ENCODE results near the gene PSMD13.

The PSMD13 gene

GRCh38 chr11:270451-271318, 33.9 kb downstream of the PSMD13 start:
- no peak for DNase-seq (ENCODE audit: low read depth in 2 of 3, low spot score in 1 of 3)

DNA sequence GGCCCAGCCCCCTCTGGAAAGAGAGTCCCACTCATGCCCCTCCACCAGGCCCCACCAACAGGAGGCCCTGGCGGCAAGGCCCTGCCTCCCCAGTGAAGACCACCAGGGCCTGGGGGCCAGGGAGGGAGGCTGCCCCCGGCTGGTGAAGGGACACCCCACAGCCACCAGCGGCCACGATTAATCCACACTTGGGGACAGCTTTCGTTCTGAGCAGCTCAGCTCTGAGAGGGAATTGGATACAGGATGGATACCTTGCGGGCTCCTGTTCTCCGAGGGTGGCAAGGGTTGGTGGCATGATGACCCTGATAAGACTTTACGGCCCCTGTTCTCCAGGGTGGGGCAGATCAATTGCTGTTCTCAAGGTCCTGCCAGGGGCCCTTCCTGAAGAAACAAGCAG, 34.5 kb downstream of the PSMD13 start:
- no peak for DNase-seq (ENCODE audit: low read depth in 2 of 3, low spot score in 1 of 3)

- DNase-seq (ENCODE audit: low read depth in 2 of 3, low spot score in 1 of 3), result no peak
Observed at GRCh38 chr11:272195-272930, 35.6 kb downstream of the PSMD13 start.

GRCh38 chr11:272931-273198, 36.1 kb downstream of the PSMD13 start:
- DNase-seq (ENCODE audit: low read depth in 2 of 3, low spot score in 1 of 3), result no peak

DNA sequence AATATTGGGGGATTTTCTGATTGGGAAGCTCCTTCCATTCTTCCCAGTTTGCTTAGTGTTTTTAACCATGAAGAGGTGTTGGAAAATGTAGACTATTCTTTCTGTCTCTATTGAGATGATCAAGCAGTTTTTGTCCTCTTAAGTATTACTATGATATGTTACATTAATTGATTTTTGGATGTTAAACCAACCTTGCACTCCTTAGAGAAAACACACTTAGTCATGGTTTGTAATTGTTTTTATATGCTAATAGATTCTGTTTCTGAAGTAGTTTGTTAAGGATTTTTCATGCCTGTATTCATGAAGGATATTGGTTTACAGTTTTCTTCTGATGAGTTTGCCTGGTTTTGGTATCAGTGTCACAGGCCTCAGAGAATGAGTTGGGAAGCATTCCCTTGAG, 39.4 kb downstream of the PSMD13 start:
- DNase-seq (ENCODE audit: low read depth in 2 of 3, low spot score in 1 of 3), result no peak

DNA sequence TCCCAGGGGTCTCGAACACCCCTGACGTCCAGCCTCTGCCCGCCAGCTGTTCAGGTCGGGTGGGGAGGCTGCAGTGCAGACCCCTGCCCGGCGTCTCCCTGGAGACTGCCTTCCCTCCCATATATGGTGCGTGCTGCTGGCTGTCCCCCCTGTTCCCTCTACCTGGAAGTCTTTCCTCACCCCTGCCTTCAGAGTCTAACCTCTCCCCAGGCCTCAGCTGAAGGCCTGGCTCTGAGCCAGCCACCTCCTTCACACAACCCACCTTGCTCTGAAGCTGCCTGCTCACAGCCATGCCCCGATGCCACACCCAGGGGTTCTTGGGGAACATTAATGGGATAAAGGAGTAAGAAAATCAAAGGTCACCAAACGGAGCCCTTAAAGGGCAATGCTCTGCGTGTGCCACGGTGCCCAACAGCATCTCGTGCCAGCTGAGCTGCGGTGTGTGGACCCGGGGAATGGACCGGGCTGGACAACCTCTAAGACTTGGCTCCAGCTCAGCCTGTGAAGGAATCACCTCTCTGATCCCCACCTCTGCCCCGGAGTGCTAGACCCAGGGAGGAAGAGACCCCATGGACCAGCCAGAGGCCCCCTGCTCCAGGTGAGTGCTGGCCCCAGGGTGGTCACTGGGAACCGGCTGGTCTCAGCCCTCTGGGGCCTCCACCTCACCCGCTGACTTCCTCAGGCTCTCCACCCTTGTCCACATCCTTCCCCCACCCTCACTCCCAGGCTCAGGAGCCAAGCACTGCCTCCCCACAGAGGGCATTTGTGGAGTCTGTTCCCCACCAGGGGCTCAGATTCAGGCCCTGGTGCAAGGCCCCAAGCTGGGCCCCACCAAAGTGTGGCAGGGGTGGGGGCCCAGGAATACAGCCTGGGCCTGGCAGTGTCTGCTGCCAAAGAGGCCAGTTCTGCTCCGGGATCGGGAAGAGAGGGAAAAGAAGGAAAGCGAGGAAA, 41.5 kb downstream of the PSMD13 start, which contains the start of gene NLRP6:
TSS of gene NLRP6 (plus strand) at position 407 of the 951 bp plus-strand sequence. CDS start at position 570, 163 bp downstream.
- DNase-seq (ENCODE audit: low read depth in 2 of 3, low spot score in 1 of 3), result no peak

DNA sequence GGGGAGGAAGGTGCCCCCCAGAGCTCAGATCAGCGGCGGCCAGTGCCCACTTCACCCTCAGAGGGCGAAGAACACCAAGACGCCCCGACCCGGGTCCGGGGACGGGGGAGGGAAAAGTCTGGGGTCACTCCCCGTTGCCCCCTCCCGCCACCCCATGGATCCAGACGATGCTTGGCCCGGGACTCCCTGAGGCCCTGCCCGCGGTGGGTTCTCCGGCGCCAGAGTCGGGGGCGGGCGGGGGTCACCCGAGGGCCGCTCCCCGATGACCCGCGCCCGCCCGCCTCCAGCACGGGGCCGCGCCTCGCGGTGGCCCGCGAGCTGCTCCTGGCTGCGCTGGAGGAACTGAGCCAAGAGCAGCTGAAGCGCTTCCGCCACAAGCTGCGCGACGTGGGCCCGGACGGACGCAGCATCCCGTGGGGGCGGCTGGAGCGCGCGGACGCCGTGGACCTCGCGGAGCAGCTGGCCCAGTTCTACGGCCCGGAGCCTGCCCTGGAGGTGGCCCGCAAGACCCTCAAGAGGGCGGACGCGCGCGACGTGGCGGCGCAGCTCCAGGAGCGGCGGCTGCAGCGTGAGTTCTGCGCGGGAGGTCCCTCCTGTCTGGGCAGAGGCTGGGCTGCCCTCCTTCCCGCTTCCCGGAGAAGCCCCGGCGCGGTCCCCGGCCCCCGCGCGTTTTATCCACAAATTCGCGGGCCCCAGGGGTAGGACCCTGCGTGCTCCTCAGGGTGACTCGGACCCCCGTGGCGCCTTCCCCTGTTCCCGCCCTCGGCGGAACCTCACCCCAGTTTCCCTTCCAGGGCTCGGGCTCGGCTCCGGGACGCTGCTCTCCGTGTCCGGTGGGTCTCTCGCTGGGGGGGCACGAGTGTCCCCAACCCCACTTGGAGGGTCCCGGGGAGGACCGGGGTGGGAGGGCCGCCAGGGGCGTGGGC, 42.5 kb downstream of the PSMD13 start:
- DNase-seq (ENCODE audit: low read depth in 2 of 3, low spot score in 1 of 3), result no peak

GRCh38 chr11:279966-280705, 43.4 kb downstream of the PSMD13 start:
- no peak for DNase-seq (ENCODE audit: low read depth in 2 of 3, low spot score in 1 of 3)

DNA sequence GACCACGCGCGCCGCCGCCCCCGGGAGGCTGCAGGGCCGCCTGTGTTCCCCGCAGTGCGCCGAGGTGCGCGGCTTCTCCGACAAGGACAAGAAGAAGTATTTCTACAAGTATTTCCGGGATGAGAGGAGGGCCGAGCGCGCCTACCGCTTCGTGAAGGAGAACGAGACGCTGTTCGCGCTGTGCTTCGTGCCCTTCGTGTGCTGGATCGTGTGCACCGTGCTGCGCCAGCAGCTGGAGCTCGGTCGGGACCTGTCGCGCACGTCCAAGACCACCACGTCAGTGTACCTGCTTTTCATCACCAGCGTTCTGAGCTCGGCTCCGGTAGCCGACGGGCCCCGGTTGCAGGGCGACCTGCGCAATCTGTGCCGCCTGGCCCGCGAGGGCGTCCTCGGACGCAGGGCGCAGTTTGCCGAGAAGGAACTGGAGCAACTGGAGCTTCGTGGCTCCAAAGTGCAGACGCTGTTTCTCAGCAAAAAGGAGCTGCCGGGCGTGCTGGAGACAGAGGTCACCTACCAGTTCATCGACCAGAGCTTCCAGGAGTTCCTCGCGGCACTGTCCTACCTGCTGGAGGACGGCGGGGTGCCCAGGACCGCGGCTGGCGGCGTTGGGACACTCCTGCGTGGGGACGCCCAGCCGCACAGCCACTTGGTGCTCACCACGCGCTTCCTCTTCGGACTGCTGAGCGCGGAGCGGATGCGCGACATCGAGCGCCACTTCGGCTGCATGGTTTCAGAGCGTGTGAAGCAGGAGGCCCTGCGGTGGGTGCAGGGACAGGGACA, 44.1 kb downstream of the PSMD13 start:
- no peak for DNase-seq (ENCODE audit: low read depth in 2 of 3, low spot score in 1 of 3)

- DNase-seq (ENCODE audit: low read depth in 2 of 3, low spot score in 1 of 3), result no peak
Observed at GRCh38 chr11:281486-282161, 44.8 kb downstream of the PSMD13 start.

GRCh38 chr11:282171-282570, 45.4 kb downstream of the PSMD13 start:
- no peak for DNase-seq (ENCODE audit: low read depth in 2 of 3, low spot score in 1 of 3)

- no peak for DNase-seq (ENCODE audit: low read depth in 2 of 3, low spot score in 1 of 3)
Observed at GRCh38 chr11:282630-283360, 46.0 kb downstream of the PSMD13 start.

- no peak for DNase-seq (ENCODE audit: low read depth in 2 of 3, low spot score in 1 of 3)
Observed at GRCh38 chr11:283405-284104, 46.8 kb downstream of the PSMD13 start.

GRCh38 chr11:284105-285020, 47.6 kb downstream of the PSMD13 start:
- DNase-seq (ENCODE audit: low read depth in 2 of 3, low spot score in 1 of 3), result no peak

DNA sequence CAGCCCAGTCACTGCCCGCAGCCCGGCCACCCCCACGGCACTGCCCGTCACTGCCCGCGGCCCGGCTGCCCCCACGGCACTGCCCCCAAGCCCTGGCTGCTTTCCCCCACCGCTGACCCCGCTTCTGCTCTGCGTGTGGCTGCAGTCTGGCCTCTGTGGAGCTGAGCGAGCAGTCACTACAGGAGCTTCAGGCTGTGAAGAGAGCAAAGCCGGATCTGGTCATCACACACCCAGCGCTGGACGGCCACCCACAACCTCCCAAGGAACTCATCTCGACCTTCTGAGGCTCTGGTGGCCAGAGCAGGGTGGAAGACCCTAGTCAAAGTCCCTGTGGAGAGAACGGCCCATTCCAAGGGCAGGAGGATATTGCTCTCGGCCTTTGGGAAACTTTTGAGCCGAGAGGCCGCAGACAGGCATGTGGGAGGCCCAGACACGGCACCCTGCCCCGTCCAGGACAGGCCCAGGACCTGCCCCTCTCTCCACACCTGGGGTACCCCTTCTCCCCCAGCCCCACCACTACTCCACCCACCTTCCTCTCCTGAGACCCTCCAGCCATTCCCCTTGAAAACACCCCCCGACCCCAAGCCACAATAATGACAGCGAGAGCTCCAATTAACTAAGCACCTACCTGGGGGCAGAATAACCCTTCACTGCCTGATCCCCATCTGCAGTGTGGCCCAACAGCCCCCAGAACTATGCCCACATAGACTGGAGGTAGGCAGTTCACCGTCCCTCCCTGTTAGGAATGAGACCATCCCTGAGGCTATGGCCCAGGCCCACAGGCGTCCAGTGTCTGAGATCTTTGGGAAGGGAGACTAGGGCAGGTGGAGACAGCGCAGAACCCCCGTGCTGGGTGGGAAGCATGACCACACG, 48.5 kb downstream of the PSMD13 start:
- no peak for DNase-seq (ENCODE audit: low read depth in 2 of 3, low spot score in 1 of 3)
